Sigmoid colon (tissue), 4 donors: Measurements from ENCODE around the gene TMEM186.

Source experiments
- CTCF ChIP-seq, 4 experiments: fragments of 450-650 bp in 3 of 4; fragments of 200-600 bp in 1 of 4; IDR thresholded peaks; one replicate each; pipeline ENCODE4 v1.5.1; 2016 to 2019; ENCODE audit warnings: antibody characterized with exemption in 4 of 4, mild to moderate bottlenecking in 3 of 4, moderate library complexity in 2 of 4
- POLR2A ChIP-seq, 2 donors: fragments of 450-650 bp; IDR thresholded peaks; one replicate each; pipeline ENCODE4 v1.6.1; 2016; ENCODE audit warnings: antibody characterized with exemption in 2 of 2, mild to moderate bottlenecking in 2 of 2, moderate library complexity in 2 of 2
- POLR2AphosphoS5 ChIP-seq, 4 donors: sonication (generic); formaldehyde crosslinking; IDR thresholded peaks; one replicate each; pipeline ENCODE4 v1.6.1; 2017; ENCODE audit warnings: antibody characterized with exemption in 4 of 4

DNA sequence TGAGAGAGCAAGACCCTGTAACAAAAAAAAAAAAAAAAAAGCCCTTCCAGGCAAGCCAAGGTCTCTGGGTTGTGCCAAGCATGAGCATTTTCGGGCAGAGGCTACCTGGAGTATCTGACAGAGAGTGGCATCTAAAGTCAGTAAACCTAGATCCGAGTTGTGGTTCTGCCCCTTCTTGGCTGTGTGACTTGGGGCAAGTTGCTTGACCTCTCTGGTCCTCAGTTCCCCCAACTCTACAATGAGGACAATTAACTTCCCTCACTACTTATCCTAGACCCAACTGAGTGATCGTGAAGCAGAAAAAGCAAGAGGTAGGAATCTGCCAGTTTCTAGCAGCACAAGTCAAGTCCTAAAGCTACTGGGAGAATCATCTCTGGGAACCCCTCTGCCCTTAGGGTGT lies 34.4 kb downstream of the TMEM186 start:
- TF ChIP-seq POLR2AphosphoS5 (IDR thresholded peaks at IDR 0.05) (no peak), CTCF (IDR thresholded peaks at IDR 0.05) (no peak), POLR2A (IDR thresholded peaks at IDR 0.05) (no peak)
